Trophoblast cell (in vitro differentiated cells and primary cell): ENCODE measurements around the gene MCM6.

ENCODE experiments used
- DNase-seq, 2 donors: peaks; one replicate each; pipeline ENCODE4 v3.0.0-alpha.2; 2016
- H2AFZ ChIP-seq: 2 replicates; pipeline ENCODE4 v1.6.1; 2013; ENCODE audit warnings: low read length, moderate library complexity, mild to moderate bottlenecking; ENCODE audit not compliant: insufficient read depth, poor library complexity
- H2AK5ac ChIP-seq: 2 replicates; pipeline ENCODE4 v1.6.1; 2013; ENCODE audit warnings: mild to moderate bottlenecking, low read length
- H2BK120ac ChIP-seq: 2 replicates; pipeline ENCODE4 v1.6.1; 2013; ENCODE audit warnings: low read length, mild to moderate bottlenecking, moderate library complexity; ENCODE audit not compliant: insufficient read depth, poor library complexity
- H2BK12ac ChIP-seq: 2 replicates; pipeline ENCODE4 v1.6.1; 2013; ENCODE audit warnings: mild to moderate bottlenecking, low read length, moderate library complexity
- H2BK5ac ChIP-seq: 2 replicates; pipeline ENCODE4 v1.6.1; 2013; ENCODE audit warnings: low read length, low read depth, moderate library complexity, mild to moderate bottlenecking; ENCODE audit not compliant: poor library complexity
- H3K14ac ChIP-seq: 2 replicates; pipeline ENCODE4 v1.6.1; 2013; ENCODE audit warnings: mild to moderate bottlenecking, low read length
- H3K18ac ChIP-seq: 2 replicates; pipeline ENCODE4 v1.6.1; 2013; ENCODE audit warnings: mild to moderate bottlenecking, low read length
- H3K23ac ChIP-seq: 2 replicates; pipeline ENCODE4 v1.6.1; 2013; ENCODE audit warnings: low read length
- H3K27ac ChIP-seq: 2 replicates; pipeline ENCODE4 v1.5.1; 2013; ENCODE audit warnings: low read depth, mild to moderate bottlenecking, inconsistent platforms, low read length, moderate library complexity
- H3K27me3 ChIP-seq: 2 replicates; pipeline ENCODE4 v1.6.1; 2013; ENCODE audit warnings: inconsistent platforms, mild to moderate bottlenecking, low read length, moderate library complexity; ENCODE audit not compliant: insufficient read depth
- H3K36me3 ChIP-seq, 2 experiments: 1 replicate in 1 of 2; 2 replicates in 1 of 2; pipeline ENCODE4 v1.6.1; 2013; ENCODE audit warnings: low read length in 2 of 2, mild to moderate bottlenecking in 2 of 2, moderate library complexity in 1 of 2; ENCODE audit not compliant: insufficient read depth in 2 of 2, control insufficient read depth in 1 of 2
- H3K4ac ChIP-seq: 2 replicates; pipeline ENCODE4 v1.6.1; 2013; ENCODE audit warnings: low read depth, mild to moderate bottlenecking, low read length, moderate library complexity
- H3K4me1 ChIP-seq, 2 experiments: 1 replicate in 1 of 2; 2 replicates in 1 of 2; pipeline ENCODE4 v1.6.1; 2013; ENCODE audit warnings: low read length in 2 of 2, mild to moderate bottlenecking in 2 of 2, moderate library complexity in 1 of 2; ENCODE audit not compliant: insufficient read depth in 2 of 2, control insufficient read depth in 1 of 2
- H3K4me2 ChIP-seq: 2 replicates; pipeline ENCODE4 v1.6.1; 2013; ENCODE audit warnings: inconsistent platforms, mild to moderate bottlenecking, low read length, moderate library complexity
- H3K4me3 ChIP-seq: 2 replicates; pipeline ENCODE4 v1.5.1; 2013; ENCODE audit warnings: mild to moderate bottlenecking, low read depth, low read length, inconsistent platforms
- H3K79me1 ChIP-seq: one replicate; pipeline ENCODE4 v1.6.1; 2013; ENCODE audit warnings: low read length
- H3K79me2 ChIP-seq: 2 replicates; pipeline ENCODE4 v1.6.1; 2013; ENCODE audit warnings: low read length, mild to moderate bottlenecking; ENCODE audit not compliant: control insufficient read depth, insufficient read depth, poor library complexity
- H3K9ac ChIP-seq: 2 replicates; pipeline ENCODE4 v1.6.1; 2013; ENCODE audit warnings: mild to moderate bottlenecking, low read length
- H3K9me3 ChIP-seq: 2 replicates; pipeline ENCODE4 v1.6.1; 2013; ENCODE audit warnings: low read depth, mild to moderate bottlenecking, control low read depth, inconsistent platforms, low read length; ENCODE audit not compliant: insufficient read depth
- H4K12ac ChIP-seq: 2 replicates; pipeline ENCODE4 v1.6.1; 2013; ENCODE audit warnings: low read depth, mild to moderate bottlenecking, low read length, moderate library complexity
- H4K8ac ChIP-seq: 2 replicates; pipeline ENCODE4 v1.6.1; 2013; ENCODE audit warnings: low read depth, mild to moderate bottlenecking, low read length, moderate library complexity
- H4K91ac ChIP-seq: one replicate; pipeline ENCODE4 v1.6.1; 2013; ENCODE audit warnings: low read depth, mild to moderate bottlenecking, low read length, moderate library complexity
- WGBS: extraction: QIAGEN DNeasy Blood & Tissue Kit; methylation state at CpG from one replicate; pipeline ENCODE4 v1.1.7; 2013; ENCODE audit warnings: missing lambda C conversion rate; ENCODE audit not compliant: insufficient read length, insufficient coverage; ENCODE audit errors: extremely low coverage; 5-methylcytosine and 5-hydroxymethylcytosine counted together

Gene MCM6

GRCh38 chr2:135802350-135802749 is 73.9 kb downstream of the MCM6 start:
- Histone ChIP-seq H2BK5ac (no peak overlapping the region), H4K91ac (no peak overlapping the region), H3K18ac (no peak overlapping the region), H3K4me3 (no peak overlapping the region), H2BK120ac (no peak overlapping the region), H4K12ac (no peak overlapping the region), H3K79me2 (no peaks in the 10 kb centered on the region), H2AFZ (no peak overlapping the region), H2BK12ac (no peak overlapping the region), H4K8ac (no peak overlapping the region), H3K4ac (no peak overlapping the region), H3K27me3 (no peaks in the 10 kb centered on the region), H3K9me3 (peaks cover 5% of the 10 kb centered on the region), H3K36me3 (no peaks in the 10 kb centered on the region), H3K9ac (no peak overlapping the region), H3K79me1 (no peaks in the 10 kb centered on the region), H3K14ac (no peak overlapping the region), H3K4me1 (no peaks in the 10 kb centered on the region), H3K4me2 (no peak overlapping the region), H3K23ac (no peak overlapping the region), H3K27ac (no peak overlapping the region), H2AK5ac (no peak overlapping the region)
- DNase-seq = no peak
- no CpG with 5 or more reads among the region's 3 CpGs for WGBS

GRCh38 chr2:135800513-135801460 is 75.5 kb downstream of the MCM6 start:
- Histone ChIP-seq H3K23ac (no peak overlapping the region), H2AK5ac (no peak overlapping the region), H2BK120ac (no peak overlapping the region), H3K14ac (no peak overlapping the region), H3K4me1 (no peaks in the 10 kb centered on the region), H3K9ac (no peak overlapping the region), H4K91ac (no peak overlapping the region), H3K36me3 (no peaks in the 10 kb centered on the region), H3K27me3 (no peaks in the 10 kb centered on the region), H3K9me3 (peaks cover 2% of the 10 kb centered on the region), H2BK5ac (no peak overlapping the region), H2BK12ac (no peak overlapping the region), H4K8ac (no peak overlapping the region), H3K4ac (no peak overlapping the region), H3K79me1 (no peaks in the 10 kb centered on the region), H3K4me2 (no peak overlapping the region), H4K12ac (no peak overlapping the region), H3K27ac (no peak overlapping the region), H2AFZ (no peak overlapping the region), H3K18ac (no peak overlapping the region), H3K79me2 (no peaks in the 10 kb centered on the region), H3K4me3 (no peak overlapping the region)
- no peak for DNase-seq
- no CpG with 5 or more reads among the region's 9 CpGs for WGBS

GRCh38 chr2:135799738-135800137 is 76.5 kb downstream of the MCM6 start:
- no peak overlapping the region for H2AK5ac ChIP-seq
- H2BK120ac ChIP-seq = no peak overlapping the region
- no peak overlapping the region for H3K18ac ChIP-seq
- peaks cover 2% of the 10 kb centered on the region for H3K9me3 ChIP-seq
- no peak overlapping the region for H3K23ac ChIP-seq
- no peak overlapping the region for H3K4ac ChIP-seq
- H3K79me1 ChIP-seq = no peaks in the 10 kb centered on the region
- no peak overlapping the region for H3K27ac ChIP-seq
- no peak overlapping the region for H3K9ac ChIP-seq
- no CpG with 5 or more reads among the region's 2 CpGs for WGBS
- no peaks in the 10 kb centered on the region for H3K36me3 ChIP-seq
- no peak overlapping the region for H2AFZ ChIP-seq
- H3K4me2 ChIP-seq = no peak overlapping the region
- H4K12ac ChIP-seq = no peak overlapping the region
- H3K4me3 ChIP-seq = no peak overlapping the region
- no peak for DNase-seq
- H4K91ac ChIP-seq = no peak overlapping the region
- no peaks in the 10 kb centered on the region for H3K27me3 ChIP-seq
- H3K14ac ChIP-seq = no peak overlapping the region
- H2BK12ac ChIP-seq = no peak overlapping the region
- H3K79me2 ChIP-seq = no peaks in the 10 kb centered on the region
- H2BK5ac ChIP-seq = no peak overlapping the region
- no peaks in the 10 kb centered on the region for H3K4me1 ChIP-seq
- H4K8ac ChIP-seq = no peak overlapping the region

GRCh38 chr2:135798762-135799161 is 77.5 kb downstream of the MCM6 start:
- no peak overlapping the region for H3K27ac ChIP-seq
- no peak overlapping the region for H3K4me3 ChIP-seq
- no peak overlapping the region for H2BK12ac ChIP-seq
- no peak overlapping the region for H3K23ac ChIP-seq
- no peak overlapping the region for H3K4ac ChIP-seq
- no peak overlapping the region for H4K12ac ChIP-seq
- no peak overlapping the region for H3K14ac ChIP-seq
- H3K18ac ChIP-seq = no peak overlapping the region
- H4K91ac ChIP-seq = no peak overlapping the region
- H3K9me3 ChIP-seq = no peaks in the 10 kb centered on the region
- no peak for DNase-seq
- no peak overlapping the region for H4K8ac ChIP-seq
- H3K79me1 ChIP-seq = no peaks in the 10 kb centered on the region
- H3K4me1 ChIP-seq = no peaks in the 10 kb centered on the region
- H3K4me2 ChIP-seq = no peak overlapping the region
- H2AFZ ChIP-seq = no peak overlapping the region
- no CpG with 5 or more reads among the region's 4 CpGs for WGBS
- H3K27me3 ChIP-seq = no peaks in the 10 kb centered on the region
- no peaks in the 10 kb centered on the region for H3K79me2 ChIP-seq
- no peak overlapping the region for H2BK5ac ChIP-seq
- no peak overlapping the region for H2AK5ac ChIP-seq
- H3K36me3 ChIP-seq = no peaks in the 10 kb centered on the region
- no peak overlapping the region for H2BK120ac ChIP-seq
- no peak overlapping the region for H3K9ac ChIP-seq
